H1 (cell line): ENCODE measurements around the gene KDM2A. TPM values are rescaled to one million over a fixed set of nuclear protein-coding genes. Genes with fewer than 3 reads are reported as not detected.

Experiments
- BRCA1 ChIP-seq: IDR thresholded peaks from 2 replicates; pipeline ENCODE4 v1.6.1; 2012; ENCODE audit warnings: low read depth, low read length, improper control_type of control experiment
- CBX8 ChIP-seq: fragments of 300-800, 300-1000 bp; sonication (generic); IDR thresholded peaks from 2 replicates; pipeline ENCODE4 v1.7.1; 2016; ENCODE audit warnings: low read depth, low read length, borderline replicate concordance
- FOSL1 ChIP-seq: IDR thresholded peaks from 2 replicates; pipeline ENCODE4 v1.6.1; 2011; ENCODE audit warnings: mild to moderate bottlenecking, low read depth, low read length, moderate library complexity; ENCODE audit not compliant: insufficient read depth
- NRF1 ChIP-seq: IDR thresholded peaks from 2 replicates; pipeline ENCODE4 v1.6.1; 2011; ENCODE audit warnings: mild to moderate bottlenecking, low read depth, low read length, improper control_type of control experiment
- TAF1 ChIP-seq: IDR thresholded peaks from 2 replicates; pipeline ENCODE4 v1.6.1; 2011; ENCODE audit warnings: mild to moderate bottlenecking, low read depth, low read length
- polyA plus RNA-seq, 7 experiments: library from polyadenylated mRNA; depleted of rRNA in 3 of 7; stranded (reverse) in 5 of 7; unstranded in 2 of 7; fragments of >200 nt in 5 of 7; fragments of 200-250 nt in 2 of 7; gene quantifications; 1 replicate in 5 of 7; 2 replicates in 1 of 7; 4 replicates in 1 of 7; pipeline versions ENCODE4 v1.2.1 to v1.2.3, GENCODE V29; 2011 to 2013; ENCODE audit warnings: missing spikeins in 2 of 7, mixed read lengths in 2 of 7
- total RNA-seq: library from RNA; stranded (reverse); fragmentation: NEBNext Ultra II Directional; extraction: Animal tissue kit (Norgen Biotek cat#: 25700); gene quantifications from 2 replicates; pipeline ENCODE4 v1.2.1, GENCODE V29; 2021

Gene KDM2A
- total and polyA plus RNA-seq, 2 of the 8 experiments (the other 6 are each of a cell fraction or from before 2014, with no cell fraction given) = 55.4 to 66.2 TPM

- no peak for TF ChIP-seq FOSL1
- TF ChIP-seq CBX8 = no peak
- TF ChIP-seq NRF1 = no peak
- TF ChIP-seq TAF1 = no peak
- TF ChIP-seq BRCA1 = no peak
- TF ChIP-seq, all 59 proteins: peak for 2
Measured at GRCh38 chr11:67286621-67287333, 167.7 kb downstream of the KDM2A start (continued).
